HG02943 (cell line): Measurements from ENCODE around the gene LTBP1.
"Not testable (repeated sequence)": the region's sequence is repeated elsewhere in the genome, so short reads cannot be mapped to it uniquely, and the experiment has no call there.

Source experiments
- ATAC-seq: cut with Tn5 transposase; IDR thresholded peaks from one replicate; pipeline ENCODE4 v1.9.1; 2021; ENCODE audit warnings: mild to moderate bottlenecking, low read depth, moderate library complexity; ENCODE audit not compliant: unreplicated experiment

The LTBP1 gene

DNA sequence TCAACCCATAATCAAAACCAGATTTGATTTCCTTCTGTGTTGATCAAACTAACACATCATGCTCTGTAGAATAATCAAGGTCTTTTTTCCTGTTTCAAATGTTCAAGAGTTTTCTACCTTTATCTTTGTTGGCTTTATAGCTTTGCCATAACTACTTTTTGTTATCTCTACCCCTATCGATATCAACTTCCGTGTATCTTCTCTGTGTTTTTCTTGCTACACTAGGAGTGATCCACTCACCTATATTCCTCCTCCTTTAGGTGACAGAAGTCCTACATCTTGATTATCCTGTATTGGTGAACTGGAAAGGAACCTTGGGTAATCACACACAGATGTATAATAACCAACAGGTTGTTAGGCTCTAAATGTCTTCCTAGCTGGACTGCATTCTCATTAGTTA lies 85.5 kb downstream of the LTBP1 start:
- ATAC-seq: no peak

DNA sequence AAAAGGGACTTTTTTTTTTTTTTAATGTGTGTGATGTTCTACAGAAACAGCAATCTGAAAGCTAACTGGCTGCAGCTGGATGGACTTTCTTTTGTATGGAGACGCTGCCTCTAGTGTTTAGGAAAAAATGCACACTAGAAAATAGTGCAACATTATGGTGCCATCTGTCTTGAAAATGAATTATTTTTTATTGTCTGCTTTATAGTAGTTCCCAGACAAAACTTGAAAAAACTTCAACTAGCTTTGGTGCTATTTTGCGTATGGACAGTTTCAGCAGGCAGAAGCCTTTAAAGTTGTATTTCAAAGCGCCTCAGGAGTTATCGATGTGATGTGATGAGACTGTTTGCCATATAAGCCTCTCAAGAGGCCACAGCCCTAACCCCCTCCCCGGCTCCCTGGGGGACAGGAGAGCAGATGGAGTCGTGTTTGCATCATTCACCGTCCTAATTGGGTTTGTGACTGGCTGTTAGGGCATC lies 86.9 kb downstream of the LTBP1 start:
- ATAC-seq: no peak

DNA sequence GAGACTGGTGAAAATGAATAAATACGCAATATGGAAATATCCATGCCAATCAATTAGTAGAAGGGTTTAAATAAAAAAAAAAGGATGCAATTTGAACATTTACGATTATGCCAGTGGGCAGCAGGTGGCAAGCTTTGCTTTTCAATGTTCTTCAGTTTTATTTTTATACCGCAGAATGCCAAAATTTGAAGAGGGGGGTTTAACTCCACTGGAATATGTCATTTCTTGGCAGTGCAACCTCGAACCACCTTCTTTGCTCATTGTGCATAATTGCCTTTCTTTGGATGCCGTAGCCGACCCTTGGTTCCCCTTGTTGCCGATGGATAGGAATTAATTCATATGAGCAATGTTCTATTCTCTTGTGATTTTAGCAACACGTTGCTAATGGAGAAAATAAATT lies 88.0 kb downstream of the LTBP1 start:
- no peak for ATAC-seq

DNA sequence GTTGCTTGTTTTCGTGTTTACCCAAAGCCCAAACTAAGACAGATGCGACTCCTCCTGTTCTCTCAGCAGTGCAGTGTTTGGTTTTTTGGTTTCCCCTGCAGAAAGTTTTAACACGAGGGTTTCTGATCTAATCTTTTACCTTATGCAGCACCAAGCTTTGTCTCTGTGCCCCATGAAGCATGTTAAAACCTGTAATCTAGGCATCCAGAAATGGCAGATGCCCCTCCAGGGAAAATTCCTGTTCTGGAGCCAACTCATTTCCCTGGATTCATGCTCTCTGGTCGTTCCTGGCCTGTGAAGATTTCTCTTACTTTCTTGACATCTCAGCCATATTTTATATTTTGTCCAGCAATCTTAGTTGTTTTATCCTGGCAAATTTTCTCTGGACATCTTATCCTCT lies 91.5 kb downstream of the LTBP1 start:
- ATAC-seq: no peak

DNA sequence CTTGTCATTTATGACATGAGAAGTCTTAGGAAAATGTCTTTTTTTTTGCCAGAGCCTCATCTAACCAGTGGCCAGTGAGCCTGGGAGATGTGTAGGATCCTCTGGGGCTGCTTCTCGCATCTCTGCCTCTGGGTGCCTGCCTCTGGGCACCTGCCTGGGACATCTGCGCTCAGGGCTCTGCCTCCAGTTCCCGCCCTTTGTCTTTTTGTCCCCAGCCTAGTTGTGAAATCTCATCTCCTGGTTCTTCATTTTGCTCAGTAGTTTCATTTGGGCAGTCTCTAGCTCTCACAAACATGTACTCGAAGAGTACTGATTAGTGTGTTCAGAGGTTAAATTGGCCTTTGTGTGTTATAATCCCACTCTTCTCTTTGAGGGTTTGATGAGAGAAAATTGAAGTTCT lies 92.0 kb downstream of the LTBP1 start:
- ATAC-seq: no peak

DNA sequence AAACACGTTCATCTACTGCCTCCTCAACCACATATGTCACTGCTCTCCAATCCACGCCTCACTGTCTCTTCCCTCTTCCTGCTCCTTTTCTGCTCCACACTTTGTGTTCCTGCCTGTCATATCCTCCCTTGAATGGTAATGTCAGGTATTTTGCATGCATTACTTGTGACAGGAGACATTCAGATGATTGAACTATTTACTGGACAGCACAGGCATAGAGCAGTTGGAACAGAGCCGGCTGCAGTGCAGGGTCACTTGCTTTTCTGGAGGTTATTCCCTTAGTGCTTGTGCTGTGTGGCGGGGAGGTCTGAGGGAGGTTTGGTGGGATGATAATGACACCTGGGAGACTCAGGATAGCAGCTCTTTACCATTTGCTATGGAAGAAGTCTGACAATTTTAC lies 93.8 kb downstream of the LTBP1 start:
- ATAC-seq: no peak

DNA sequence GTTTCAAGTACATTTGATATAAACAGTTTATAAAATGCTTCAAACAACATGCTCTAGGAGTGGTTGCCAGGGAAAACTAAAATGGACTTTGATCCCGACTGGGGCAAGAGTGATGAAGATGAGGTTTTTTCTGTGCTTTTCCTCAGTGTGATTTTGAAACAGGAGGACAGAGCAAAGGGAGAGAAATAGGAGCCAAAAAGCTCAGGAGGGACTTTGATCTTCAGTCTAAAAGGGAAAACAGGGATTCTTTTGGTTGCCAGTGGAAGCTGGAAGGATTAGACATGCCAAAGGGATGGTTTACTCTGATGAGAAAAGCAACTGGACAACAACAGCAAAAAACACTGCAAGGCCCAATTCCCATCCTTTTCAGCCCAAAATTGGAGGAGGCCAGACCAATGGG lies 95.5 kb downstream of the LTBP1 start:
- ATAC-seq: no peak

DNA sequence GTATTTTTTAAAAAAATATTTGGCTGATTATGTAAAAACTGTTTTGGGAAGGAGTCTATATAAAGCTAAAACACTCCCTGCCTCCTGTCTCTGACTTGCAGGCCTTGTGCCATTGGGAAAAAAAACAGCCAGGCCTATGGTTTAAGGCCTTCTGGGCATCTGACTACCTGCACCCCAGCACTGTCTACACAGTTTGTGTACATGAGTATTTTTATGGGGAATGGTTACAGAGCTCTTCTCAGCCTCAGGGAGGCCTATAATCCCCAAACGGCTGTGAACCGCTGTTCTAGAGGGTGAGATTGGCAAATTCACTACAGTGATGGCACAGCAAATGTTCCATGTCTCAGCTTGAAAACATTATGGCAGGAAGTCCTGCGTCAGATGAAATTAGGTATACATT lies 96.1 kb downstream of the LTBP1 start:
- ATAC-seq: no peak

DNA sequence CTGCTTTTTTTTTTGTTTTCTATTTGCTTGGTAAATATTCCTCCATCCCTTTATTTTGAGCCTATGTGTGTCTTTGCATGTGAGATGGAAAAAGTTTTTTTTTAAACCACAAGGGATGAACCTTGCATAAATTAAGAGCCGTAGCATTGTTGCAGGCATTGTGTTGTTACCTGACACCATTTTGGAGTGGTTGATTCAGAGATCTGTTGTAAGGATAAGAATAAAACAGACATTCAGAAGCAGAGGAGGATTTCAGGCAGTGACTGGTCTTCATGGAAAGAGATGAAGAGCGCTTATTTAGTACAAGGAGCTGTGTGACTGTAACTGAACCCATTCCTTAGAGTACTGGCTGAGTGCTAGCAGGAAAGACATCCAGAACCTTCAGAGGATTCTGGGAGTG lies 101.2 kb downstream of the LTBP1 start:
- no peak for ATAC-seq

DNA sequence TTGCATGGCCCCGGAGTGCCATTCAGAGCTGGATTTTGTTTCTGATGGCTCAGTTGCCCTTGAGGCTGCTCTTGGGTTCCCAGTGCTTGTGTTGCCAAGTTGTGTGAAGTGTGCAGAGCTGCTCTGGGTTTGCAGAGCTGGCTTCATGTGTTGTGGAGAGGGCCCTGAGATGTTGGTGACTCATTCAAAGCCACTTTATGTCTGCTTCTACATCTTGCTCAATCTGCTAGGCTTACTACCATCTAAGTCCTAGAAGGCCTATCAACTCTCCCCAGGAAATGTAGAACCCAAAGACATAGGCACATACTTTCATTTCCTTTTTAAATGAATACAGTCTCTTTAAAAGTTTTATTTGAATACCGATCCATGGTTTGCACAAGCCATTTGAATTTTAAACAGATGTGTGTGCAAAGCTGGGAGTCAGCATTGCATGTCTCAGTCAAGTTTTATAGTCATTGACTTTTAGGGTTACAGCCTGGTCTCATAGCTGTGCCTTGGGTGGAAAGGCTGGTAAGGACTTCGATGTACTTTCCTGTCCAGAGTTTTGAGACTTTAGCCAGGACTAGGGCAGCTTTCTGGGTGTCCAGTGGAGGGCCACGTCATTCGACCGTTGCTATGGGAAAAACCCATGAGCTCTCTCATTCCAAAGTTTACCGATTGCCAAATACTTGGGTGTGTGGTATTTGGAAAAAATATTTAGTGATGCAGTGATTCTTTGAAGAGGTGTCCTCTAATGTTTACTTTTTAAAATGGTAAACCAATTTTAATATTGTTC lies 105.0 kb downstream of the LTBP1 start:
- ATAC-seq: no peak

DNA sequence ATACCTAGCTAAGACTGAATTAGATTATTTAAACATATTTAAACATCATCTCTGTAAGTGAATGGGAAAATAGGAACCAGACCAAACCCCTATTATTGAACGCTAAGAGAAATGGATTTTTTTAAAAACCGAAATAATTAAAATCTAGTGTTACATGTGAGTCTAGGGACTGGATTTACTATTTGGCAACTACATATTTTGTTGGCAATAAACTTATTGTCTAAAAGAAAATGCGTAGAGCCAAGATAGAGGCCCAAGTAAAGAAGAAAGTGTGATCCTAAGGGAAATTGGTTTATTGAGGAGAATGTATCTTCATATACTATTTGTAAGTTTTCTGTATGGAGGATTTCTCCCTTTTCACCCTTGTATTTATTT lies 105.6 kb downstream of the LTBP1 start:
- ATAC-seq: no peak

DNA sequence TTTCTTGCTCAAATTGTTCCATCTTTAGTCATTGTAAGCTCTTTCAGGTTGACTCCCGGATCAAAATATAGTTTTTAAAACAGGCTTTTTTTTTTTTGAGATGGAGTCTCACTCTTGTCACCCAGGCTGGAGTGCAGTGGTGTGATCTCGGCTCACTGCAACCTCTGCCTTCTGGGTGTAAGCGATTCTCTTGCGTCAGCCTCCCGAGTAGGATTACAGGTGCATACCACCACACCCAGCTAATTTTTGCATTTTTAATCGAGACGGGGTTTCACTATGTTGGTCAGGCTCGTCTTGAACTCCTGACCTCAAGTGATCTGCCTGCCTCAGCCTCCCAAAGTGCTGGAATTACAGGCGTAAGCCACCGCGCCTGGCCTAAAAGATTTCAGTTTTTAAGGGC lies 106.0 kb downstream of the LTBP1 start:
- ATAC-seq: not testable (repeated sequence)

DNA sequence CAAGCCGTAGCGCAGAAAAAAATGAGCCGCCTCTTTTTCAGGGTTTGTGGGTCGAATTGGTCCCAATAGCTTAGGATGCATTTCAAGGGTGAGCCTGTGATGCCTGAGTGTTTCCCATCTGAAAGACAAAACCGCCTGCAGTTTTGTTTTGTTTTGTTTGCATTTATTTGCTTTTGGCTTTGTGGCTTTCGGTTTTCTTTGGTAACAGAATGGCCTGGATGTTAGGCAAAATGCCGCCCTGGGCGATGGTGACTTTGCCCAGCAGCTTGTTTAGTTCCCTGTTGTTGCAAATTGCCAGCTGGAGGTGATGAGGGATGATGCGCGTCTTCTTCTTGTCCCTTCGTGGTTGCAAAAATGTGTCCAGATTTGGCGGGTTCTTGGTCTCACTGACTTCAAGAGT lies 109.4 kb downstream of the LTBP1 start:
- no peak for ATAC-seq

DNA sequence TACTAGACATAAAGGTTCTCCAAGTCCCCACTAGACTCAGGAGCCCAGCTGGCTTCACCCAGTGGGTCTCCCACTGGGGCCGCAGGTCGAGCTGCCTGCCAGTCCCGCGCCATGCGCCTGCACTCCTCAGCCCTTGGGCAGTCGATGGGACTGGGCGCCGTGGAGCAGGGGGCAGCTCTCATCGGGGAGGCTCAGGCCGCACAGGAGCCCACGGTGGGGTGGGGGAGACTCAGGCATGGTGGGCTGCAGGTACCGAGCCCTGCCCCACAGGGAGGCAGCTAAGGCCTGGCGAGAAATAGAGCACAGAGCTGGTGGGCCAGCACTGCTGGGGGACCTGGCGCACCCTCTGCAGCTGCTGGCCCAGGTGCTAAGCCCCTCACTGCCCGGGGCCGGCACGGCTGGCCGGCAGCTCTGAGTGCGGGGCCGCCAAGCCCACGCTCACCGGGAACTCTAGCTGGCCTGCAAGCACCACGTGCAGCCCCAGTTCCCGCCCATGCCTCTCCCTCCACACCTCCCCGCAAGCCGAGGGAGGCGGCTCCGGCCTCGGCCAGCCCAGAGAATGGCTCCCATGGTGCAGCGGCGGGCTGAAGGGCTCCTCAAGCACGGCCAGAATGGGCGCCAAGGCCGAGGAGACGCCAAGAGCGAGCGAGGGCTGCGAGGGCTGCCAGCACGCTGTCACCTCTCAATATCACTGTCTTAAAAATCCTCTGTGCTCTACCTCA lies 110.7 kb downstream of the LTBP1 start:
- ATAC-seq: not testable (repeated sequence)

DNA sequence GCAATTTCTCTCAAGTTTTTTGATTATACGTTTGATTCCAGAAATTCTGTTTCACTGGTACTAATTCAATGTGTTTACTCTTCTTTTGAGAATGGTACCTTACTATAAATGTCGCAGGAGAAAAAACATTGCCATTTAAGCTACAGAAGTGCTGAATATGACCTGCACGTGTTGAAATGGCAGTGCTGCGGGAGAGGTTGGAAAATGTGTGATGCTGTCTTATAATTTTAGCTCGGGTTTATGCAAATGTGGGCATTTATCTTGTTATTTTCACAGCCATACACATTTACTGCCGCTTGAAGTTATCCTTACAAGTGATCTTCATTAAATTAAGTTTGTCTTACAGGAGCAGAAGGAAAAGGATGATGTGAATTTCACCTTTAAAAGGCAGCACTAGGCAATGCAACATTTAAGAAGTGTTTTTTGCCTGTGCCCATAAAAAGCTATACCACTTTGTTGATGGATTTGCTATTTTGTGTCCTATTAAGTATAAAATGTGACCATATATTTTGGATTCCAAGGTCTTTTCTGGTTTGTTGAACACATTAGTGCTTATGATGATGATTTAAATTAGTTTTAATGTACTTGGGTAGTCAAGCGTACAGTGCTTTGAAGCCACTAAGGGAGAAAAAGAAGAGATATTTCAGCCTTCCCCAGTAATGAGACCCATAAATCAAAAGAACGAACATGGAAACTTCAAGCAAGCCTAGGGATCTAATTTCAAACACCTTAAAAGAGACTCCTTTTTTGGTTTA lies 112.1 kb downstream of the LTBP1 start:
- ATAC-seq: no peak

DNA sequence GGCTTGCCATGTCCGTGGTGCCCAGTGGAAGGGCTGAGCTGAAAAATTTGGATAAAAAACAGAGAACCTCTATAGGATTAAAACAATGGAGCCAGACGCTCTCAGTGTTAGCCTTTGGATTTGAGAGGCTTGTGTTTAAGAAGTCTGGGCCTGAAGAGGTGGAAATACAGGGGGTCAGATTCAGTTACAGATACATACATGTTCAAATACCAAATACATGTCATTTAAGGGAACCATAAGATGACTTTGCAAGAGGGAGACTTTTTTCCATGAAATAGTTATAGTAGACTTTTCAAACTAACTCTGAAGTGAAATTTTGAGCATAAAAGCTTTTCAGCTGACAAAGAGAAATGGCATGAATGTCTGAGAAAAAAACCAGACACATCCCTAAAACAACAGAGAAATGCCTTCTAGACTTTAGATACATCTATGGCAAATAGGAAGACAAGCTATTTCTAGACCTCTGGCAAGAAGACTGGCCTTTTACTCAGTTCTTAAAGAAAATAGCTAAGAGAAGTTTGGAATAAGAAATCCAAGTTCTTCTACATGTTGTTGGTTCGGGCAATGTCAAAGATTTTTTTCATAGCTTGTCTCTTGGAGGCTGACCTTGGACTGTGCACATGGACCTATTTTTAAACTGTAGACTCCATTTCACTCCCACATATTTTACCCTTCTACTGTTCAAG lies 112.9 kb downstream of the LTBP1 start:
- no peak for ATAC-seq

DNA sequence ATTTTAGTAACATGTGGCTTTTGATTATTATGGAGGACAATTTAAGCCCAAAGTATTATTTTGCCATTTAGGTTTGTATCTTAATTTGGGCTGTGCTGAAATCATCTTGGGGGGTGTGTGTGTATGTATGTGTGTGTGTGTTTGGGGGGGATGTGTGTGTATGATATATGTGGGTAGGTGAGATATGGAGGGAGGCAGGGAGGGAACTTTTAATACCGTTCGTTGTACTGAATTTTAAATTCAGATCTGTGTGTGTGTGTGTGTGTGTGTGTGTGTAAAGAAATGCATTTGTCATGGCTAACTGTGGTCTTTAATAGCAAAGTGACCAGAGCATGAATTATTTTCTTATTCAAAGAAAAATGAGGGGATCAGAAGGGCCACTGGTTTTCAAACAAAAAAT lies 113.7 kb downstream of the LTBP1 start:
- ATAC-seq: no peak

DNA sequence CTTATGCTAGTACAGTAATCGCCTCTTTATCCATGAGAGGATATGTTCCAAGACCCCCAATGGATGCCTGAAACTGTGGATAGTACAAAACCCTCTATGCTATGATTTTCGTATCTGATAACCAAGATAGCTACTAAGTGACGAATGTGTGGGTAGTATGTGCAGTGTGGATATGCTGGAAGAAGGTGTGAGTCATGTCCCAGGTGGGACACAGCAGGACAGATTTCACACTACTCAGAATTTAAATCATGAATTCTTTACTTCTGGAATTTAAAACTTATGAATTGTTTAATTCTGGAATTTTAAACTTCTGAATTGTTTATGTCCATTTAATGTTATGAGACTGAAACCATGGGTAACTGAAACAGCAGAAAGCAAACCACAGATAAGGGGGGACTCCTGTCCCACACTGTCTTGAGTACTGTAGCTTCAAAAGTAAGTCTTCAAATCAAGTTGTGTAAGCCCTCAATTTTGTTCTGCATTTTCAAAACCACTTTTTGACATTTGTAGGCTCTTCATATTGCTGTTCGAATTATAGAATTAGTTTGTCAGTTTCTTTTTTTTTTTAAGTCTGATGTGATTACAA lies 116.0 kb downstream of the LTBP1 start:
- ATAC-seq: no peak

DNA sequence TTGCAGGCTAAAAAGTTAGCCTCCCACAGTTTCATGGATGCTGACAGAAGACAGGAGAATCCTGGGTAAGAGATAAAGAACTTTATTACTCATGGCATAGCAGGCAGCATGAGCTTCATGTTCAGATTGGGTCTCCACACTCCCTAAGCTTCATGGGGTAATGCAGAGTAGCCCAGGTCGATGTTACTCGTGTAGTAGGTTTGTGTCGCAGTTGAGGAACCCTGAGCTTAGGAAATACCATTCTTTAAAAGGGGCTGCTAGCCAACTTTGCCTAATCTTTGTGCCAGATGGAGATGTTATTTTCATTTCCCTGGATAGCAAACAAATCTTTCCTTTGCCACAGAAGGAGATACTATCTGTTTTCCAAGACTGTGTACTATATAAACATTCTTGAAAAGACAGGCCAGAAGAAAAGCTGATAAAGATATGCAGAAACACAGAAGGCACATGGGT lies 117.6 kb downstream of the LTBP1 start:
- no peak for ATAC-seq

DNA sequence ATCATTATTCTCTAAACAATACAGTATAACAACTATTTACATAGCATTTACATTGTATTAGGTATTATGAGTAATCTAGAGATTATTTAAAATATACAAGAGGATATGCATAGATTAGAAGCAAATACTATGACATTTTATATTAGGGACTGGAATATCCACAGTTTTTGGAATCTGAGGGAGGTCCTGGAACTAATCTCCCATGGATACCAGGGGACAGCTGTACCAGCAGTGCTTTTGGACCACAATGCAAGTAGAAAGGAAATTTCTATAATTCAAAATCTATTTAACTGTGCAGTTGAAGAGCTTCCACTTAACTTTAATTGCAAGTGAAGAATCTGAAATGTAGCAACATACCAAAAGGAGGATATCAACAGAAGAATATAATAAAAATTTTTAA lies 120.8 kb downstream of the LTBP1 start:
- no peak for ATAC-seq
